Naive B cell (primary cell): ENCODE measurements around the gene SEM1. TPM values are rescaled to one million over a fixed set of nuclear protein-coding genes. Genes with fewer than 3 reads are reported as not detected.
A peak's percentile ranks its signal among the peaks of the same experiment; 100 is the strongest.
"Not testable (repeated sequence)": the region's sequence is repeated elsewhere in the genome, so short reads cannot be mapped to it uniquely, and the experiment has no call there.

ENCODE experiments used
- ATAC-seq, 2 donors: fragments of 150-1000 bp; cut with Tn5 transposase; 2 replicates each; pipeline ENCODE4 v1.10.0; 2021; ENCODE audit warnings: low read depth in 2 of 2, mild to moderate bottlenecking in 2 of 2, moderate library complexity in 2 of 2
- DNase-seq: peaks from one replicate; pipeline ENCODE4 v3.0.0; 2022
- H3K27ac Mint-ChIP-seq, 6 donors: one replicate each; pipeline ENCODE4 v1.8.0; 2020 to 2022; ENCODE audit warnings: mild to moderate bottlenecking in 6 of 6, mixed read lengths in 6 of 6, moderate library complexity in 5 of 6, inconsistent platforms in 2 of 6
- H3K27me3 Mint-ChIP-seq, 3 donors: one replicate each; pipeline ENCODE4 v1.8.0; 2021 to 2022; ENCODE audit warnings: mixed read lengths in 3 of 3, mild to moderate bottlenecking in 1 of 3
- H3K36me3 Mint-ChIP-seq, 2 donors: one replicate each; pipeline ENCODE4 v1.8.0; 2020 to 2022; ENCODE audit warnings: mixed read lengths in 2 of 2, inconsistent platforms in 1 of 2, mild to moderate bottlenecking in 1 of 2
- H3K4me1 Mint-ChIP-seq, 3 donors: one replicate each; pipeline ENCODE4 v1.8.0; 2020 to 2022; ENCODE audit warnings: mixed read lengths in 3 of 3, inconsistent platforms in 1 of 3, mild to moderate bottlenecking in 1 of 3, moderate library complexity in 1 of 3
- H3K4me3 Mint-ChIP-seq, 8 donors: one replicate each; pipeline ENCODE4 v1.8.0; 2020 to 2022; ENCODE audit warnings: mild to moderate bottlenecking in 8 of 8, mixed read lengths in 8 of 8, moderate library complexity in 8 of 8, inconsistent platforms in 2 of 8
- H3K9me3 Mint-ChIP-seq, 7 donors: one replicate each; pipeline ENCODE4 v1.8.0; 2020 to 2022; ENCODE audit warnings: mixed read lengths in 7 of 7, mild to moderate bottlenecking in 5 of 7, inconsistent platforms in 2 of 7, moderate library complexity in 1 of 7
- polyA plus RNA-seq, 6 donors: library from polyadenylated mRNA; unstranded; fragments of 300-500 nt; fragmentation: Illumina TruSeq; gene quantifications; one replicate each; pipeline ENCODE4 v1.2.3, GENCODE V29; 2021; ENCODE audit warnings: low read depth in 6 of 6

SEM1 gene
- polyA plus RNA-seq, 6 donors from 2014 or later, result 57.3 to 110 (median 82.2) TPM

- no peak overlapping the region for H3K27ac Mint-ChIP-seq
- peaks cover 12 to 17% (median 15%) of the 10 kb centered on the region in 3 donors for H3K4me1 Mint-ChIP-seq
Observed at GRCh38 chr7:96667026-96667425, 42.6 kb downstream of the SEM1 start.

DNA sequence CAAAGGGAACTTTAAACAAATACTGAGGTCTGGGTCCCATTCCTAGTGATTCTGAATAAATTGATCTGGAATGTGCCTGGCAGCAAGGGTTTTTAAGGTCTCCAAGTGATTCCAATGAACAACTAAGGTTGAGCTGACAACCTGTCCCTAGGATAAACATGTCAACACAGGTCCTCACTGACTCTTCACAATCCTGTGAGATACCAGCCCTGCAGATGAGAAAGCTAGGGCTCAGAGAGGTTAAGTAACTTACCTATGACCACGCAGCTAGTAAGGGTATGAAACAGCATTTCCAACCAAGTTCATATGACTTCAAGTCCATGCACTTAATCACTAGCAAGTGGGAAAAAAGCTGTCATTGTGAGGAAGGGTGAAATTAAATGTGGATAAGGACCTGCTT is 44.0 kb downstream of the SEM1 start:
- Mint-ChIP-seq H3K36me3 (peaks cover 7 to 11% of the 10 kb centered on the region in 2 donors), H3K27ac (no peak overlapping the region), H3K4me1 (peaks cover 12 to 17% (median 15%) of the 10 kb centered on the region in 3 donors), H3K9me3 (peaks cover 0 to 2% (median 0%) of the 10 kb centered on the region in 7 donors), H3K4me3 (no peak overlapping the region), H3K27me3 (no peaks in the 10 kb centered on the region)
- no peak for DNase-seq
- ATAC-seq, result no peak

More at GRCh38 chr7:96667026-96667425, 42.6 kb downstream of the SEM1 start:
- Mint-ChIP-seq H3K36me3 (peaks cover 7 to 12% of the 10 kb centered on the region in 2 donors), H3K27me3 (no peaks in the 10 kb centered on the region), H3K9me3 (peaks cover 0 to 2% (median 0%) of the 10 kb centered on the region in 7 donors), H3K4me3 (no peak overlapping the region)
- ATAC-seq, result no peak
- DNase-seq, result no peak

DNA sequence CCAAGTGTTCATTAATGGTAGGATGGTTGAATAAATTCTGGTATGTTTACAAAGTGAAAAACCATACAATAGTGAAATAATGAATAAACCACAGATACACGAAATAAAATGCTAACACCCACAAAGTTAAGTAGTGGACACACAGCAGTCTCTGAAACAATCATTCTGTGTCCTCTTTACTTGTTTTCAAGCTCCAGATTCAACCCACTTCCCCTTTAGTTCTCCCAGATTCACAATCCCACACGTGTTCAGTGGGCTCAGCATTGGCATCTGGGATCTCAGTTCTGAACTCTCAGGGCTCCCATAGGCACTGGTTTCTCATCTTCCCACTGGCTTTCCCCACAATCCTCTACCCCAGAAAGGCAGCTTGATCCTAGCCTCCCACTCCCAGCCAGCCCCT is 44.9 kb downstream of the SEM1 start:
- H3K36me3 Mint-ChIP-seq, result peaks cover 5 to 7% of the 10 kb centered on the region in 2 donors
- H3K27me3 Mint-ChIP-seq, result no peaks in the 10 kb centered on the region
- no peak for ATAC-seq
- peak overlapping the region in 3 of 6 donors; percentile 54 to 78 (median 73) for H3K27ac Mint-ChIP-seq
- DNase-seq, result no peak
- H3K4me3 Mint-ChIP-seq, result no peak overlapping the region
- H3K9me3 Mint-ChIP-seq, result peaks cover 0 to 2% (median 0%) of the 10 kb centered on the region in 7 donors
- H3K4me1 Mint-ChIP-seq, result peaks cover 12 to 17% (median 15%) of the 10 kb centered on the region in 3 donors

DNA sequence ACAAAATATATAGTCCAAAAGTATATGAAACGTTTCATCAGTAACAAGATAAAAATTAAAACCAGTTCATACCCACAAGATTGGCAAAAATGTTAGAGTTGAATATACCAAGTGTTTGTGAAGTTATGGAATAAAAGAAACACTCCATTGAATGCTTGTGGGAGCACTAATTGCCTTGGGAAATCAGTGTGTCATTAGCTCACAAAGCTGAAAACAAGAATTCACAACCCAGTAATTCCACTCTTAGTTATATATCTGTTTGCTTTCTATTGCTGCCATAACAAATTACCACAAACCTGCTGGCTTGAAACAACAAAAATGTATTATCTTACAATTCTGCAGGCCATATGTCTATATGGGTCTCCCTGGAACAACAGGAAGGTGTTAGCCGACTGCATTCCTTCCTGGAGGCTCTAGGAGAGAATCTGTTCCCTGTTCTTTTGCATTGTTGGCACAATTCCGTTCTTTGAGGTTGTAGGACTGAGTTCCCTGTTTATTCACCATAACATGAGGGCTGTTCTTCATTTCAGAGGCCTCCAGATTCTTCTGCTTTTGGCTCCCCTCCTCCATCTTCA is 45.7 kb downstream of the SEM1 start:
- Mint-ChIP-seq H3K27me3 (no peaks in the 10 kb centered on the region), H3K9me3 (peaks cover 0 to 2% (median 0%) of the 10 kb centered on the region in 7 donors), H3K36me3 (peaks cover 5 to 7% of the 10 kb centered on the region in 2 donors), H3K4me3 (no peak overlapping the region), H3K27ac (peak overlapping the region in 3 of 6 donors; percentile 8 to 72 (median 43)), H3K4me1 (peaks cover 12 to 17% (median 15%) of the 10 kb centered on the region in 3 donors)
- DNase-seq (no peak), ATAC-seq (no peak)

DNA sequence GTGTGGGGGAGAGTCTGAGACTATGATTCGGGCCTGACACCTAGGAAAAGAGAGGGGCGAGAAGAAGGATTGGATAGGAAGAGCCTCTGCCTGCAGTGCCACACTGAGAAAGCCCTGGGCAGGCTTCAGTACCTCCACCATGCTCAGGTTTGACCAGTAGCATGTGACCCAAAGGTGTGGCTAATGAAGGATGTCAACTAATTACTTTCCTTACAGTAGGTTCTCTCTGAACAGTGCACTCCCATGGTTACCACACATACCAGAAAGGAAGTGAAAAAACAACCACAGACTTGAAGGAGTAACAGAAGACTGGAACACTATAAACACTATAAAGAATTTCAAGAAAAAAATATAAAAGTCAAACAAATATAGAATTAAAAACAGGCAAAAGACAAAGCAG is 46.2 kb downstream of the SEM1 start:
- Mint-ChIP-seq H3K4me1 (peaks cover 12 to 17% (median 15%) of the 10 kb centered on the region in 3 donors), H3K27ac (peak overlapping the region in 5 of 6 donors; percentile 7 to 72 (median 40)), H3K36me3 (peaks cover under 1 to 7% of the 10 kb centered on the region in 2 donors), H3K27me3 (no peaks in the 10 kb centered on the region), H3K9me3 (peaks cover 0 to 2% (median 0%) of the 10 kb centered on the region in 7 donors), H3K4me3 (no peak overlapping the region)
- ATAC-seq, result peak; percentile 28 to 30
- no peak for DNase-seq

GRCh38 chr7:96662151-96662550 is 47.5 kb downstream of the SEM1 start:
- H3K27ac Mint-ChIP-seq, result peak overlapping the region in 1 of 6 donors; percentile 63
- not testable (repeated sequence) for H3K9me3 Mint-ChIP-seq, ATAC-seq, H3K4me3 Mint-ChIP-seq, H3K27me3 Mint-ChIP-seq, H3K36me3 Mint-ChIP-seq, DNase-seq
- peaks cover 12 to 17% (median 15%) of the 10 kb centered on the region in 3 donors for H3K4me1 Mint-ChIP-seq

DNA sequence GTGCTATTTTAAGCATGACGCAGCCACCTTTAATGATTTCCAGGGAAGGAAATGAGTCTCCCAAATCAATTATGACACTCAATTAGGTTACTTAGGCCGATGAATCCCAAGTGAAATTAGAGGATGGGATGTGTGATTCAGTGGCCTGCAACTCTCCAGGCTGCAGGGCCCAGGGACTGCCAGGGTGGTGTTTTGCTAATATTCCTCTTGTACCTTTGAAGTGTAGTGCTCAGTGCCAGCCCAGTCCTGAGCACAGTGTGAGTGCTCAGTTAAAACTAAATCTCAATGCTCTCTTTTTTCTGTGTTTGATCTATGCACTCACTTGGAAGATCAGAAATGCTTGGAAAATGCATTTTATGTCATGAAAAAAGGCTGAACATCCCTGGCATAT is 51.6 kb downstream of the SEM1 start:
- Mint-ChIP-seq H3K4me3 (no peak overlapping the region), H3K27me3 (no peaks in the 10 kb centered on the region), H3K36me3 (peaks cover 0 to 5% of the 10 kb centered on the region in 2 donors), H3K27ac (no peak overlapping the region), H3K9me3 (peaks cover 0 to 3% (median 0%) of the 10 kb centered on the region in 7 donors), H3K4me1 (peaks cover 1 to 7% (median 3%) of the 10 kb centered on the region in 3 donors)
- DNase-seq, result no peak
- no peak for ATAC-seq

- H3K27me3 Mint-ChIP-seq, result no peaks in the 10 kb centered on the region
- no peak overlapping the region for H3K27ac Mint-ChIP-seq
- no peak overlapping the region for H3K4me3 Mint-ChIP-seq
- ATAC-seq (no peak), DNase-seq (no peak)
- peaks cover 0 to 7% (median 1%) of the 10 kb centered on the region in 7 donors for H3K9me3 Mint-ChIP-seq
- peaks cover 0 to 5% (median 0%) of the 10 kb centered on the region in 3 donors for H3K4me1 Mint-ChIP-seq
- H3K36me3 Mint-ChIP-seq, result peaks cover 0 to 5% of the 10 kb centered on the region in 2 donors
Observed at GRCh38 chr7:96657347-96658021, 52.2 kb downstream of the SEM1 start.

DNA sequence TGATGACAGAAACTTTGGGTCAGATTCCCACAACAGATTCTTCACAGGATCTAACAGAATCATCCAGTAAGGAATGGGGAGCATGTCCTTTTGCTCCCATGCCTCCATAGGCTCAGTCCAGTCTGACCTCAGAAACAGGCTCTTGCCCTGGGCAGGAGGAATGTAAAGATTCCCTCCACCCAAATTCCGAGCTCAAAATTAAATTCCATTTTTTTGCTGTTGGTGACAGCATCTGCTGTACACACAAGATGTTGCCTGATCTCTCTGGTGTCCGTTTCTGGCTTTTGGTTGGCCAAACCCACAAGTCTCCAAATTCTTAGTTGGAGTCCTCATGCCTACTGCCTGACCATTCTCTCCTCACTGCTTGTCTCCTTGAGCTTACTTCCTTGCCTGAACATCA is 53.7 kb downstream of the SEM1 start:
- H3K4me1 Mint-ChIP-seq, result peaks cover 0 to 5% (median 0%) of the 10 kb centered on the region in 3 donors
- H3K27ac Mint-ChIP-seq, result no peak overlapping the region
- H3K36me3 Mint-ChIP-seq, result peaks cover 0 to 5% of the 10 kb centered on the region in 2 donors
- no peak for DNase-seq
- peaks cover 0 to 7% (median 0%) of the 10 kb centered on the region in 7 donors for H3K9me3 Mint-ChIP-seq
- H3K27me3 Mint-ChIP-seq, result no peaks in the 10 kb centered on the region
- H3K4me3 Mint-ChIP-seq, result no peak overlapping the region
- ATAC-seq, result no peak

GRCh38 chr7:96654630-96655188 is 54.9 kb downstream of the SEM1 start:
- ATAC-seq (no peak), DNase-seq (no peak)
- no peak overlapping the region for H3K27ac Mint-ChIP-seq
- H3K4me1 Mint-ChIP-seq, result peaks cover 0 to 5% (median 3%) of the 10 kb centered on the region in 3 donors
- peaks cover 0 to 7% (median 0%) of the 10 kb centered on the region in 7 donors for H3K9me3 Mint-ChIP-seq
- no peak overlapping the region for H3K4me3 Mint-ChIP-seq
- no peaks in the 10 kb centered on the region for H3K27me3 Mint-ChIP-seq
- peaks cover 0 to 5% of the 10 kb centered on the region in 2 donors for H3K36me3 Mint-ChIP-seq

DNA sequence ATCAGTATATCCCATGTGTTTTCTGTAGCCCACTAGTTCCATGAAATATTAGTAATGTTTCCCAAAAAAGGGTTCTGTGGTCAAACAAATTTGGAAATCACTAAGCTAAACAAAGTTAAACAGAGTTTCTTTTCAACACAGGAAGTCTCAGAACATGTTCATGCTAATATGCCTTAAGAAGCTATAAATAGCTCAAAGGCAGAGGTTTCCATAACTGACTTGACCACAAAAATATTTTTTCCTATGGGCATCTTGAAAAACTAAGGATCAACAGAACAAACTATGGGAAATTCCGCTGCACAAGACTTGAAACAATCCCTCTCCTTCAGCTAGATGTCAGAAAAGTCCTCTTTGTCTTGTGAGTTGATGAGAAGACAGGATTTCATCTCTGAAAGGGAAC is 59.7 kb downstream of the SEM1 start:
- DNase-seq (no peak), ATAC-seq (no peak)
- H3K27ac Mint-ChIP-seq, result no peak overlapping the region
- no peak overlapping the region for H3K4me3 Mint-ChIP-seq
- H3K27me3 Mint-ChIP-seq, result no peaks in the 10 kb centered on the region
- peaks cover 0 to 4% (median 0%) of the 10 kb centered on the region in 3 donors for H3K4me1 Mint-ChIP-seq
- H3K36me3 Mint-ChIP-seq, result peaks cover 0 to 5% of the 10 kb centered on the region in 2 donors
- H3K9me3 Mint-ChIP-seq, result peaks cover 0 to 7% (median 1%) of the 10 kb centered on the region in 7 donors

GRCh38 chr7:96648784-96649183 is 60.9 kb downstream of the SEM1 start:
- no peak overlapping the region for H3K4me3 Mint-ChIP-seq
- no peak overlapping the region for H3K27ac Mint-ChIP-seq
- H3K36me3 Mint-ChIP-seq, result peaks cover 5 to 9% of the 10 kb centered on the region in 2 donors
- peaks cover 0 to 10% (median 1%) of the 10 kb centered on the region in 7 donors for H3K9me3 Mint-ChIP-seq
- DNase-seq (no peak), ATAC-seq (no peak)
- H3K4me1 Mint-ChIP-seq, result peaks cover 0 to 4% (median 0%) of the 10 kb centered on the region in 3 donors
- no peaks in the 10 kb centered on the region for H3K27me3 Mint-ChIP-seq

GRCh38 chr7:96647733-96648132 is 61.9 kb downstream of the SEM1 start:
- Mint-ChIP-seq H3K27me3 (no peaks in the 10 kb centered on the region), H3K36me3 (peaks cover 5 to 9% of the 10 kb centered on the region in 2 donors), H3K9me3 (peaks cover 0 to 9% (median 4%) of the 10 kb centered on the region in 7 donors), H3K27ac (no peak overlapping the region), H3K4me1 (peaks cover 0 to 4% (median 0%) of the 10 kb centered on the region in 3 donors), H3K4me3 (no peak overlapping the region)
- no peak for ATAC-seq
- no peak for DNase-seq
